ENCODE results near the gene C11orf97.

GRCh38 chr11:94533696-94534630 lies 21.7 kb downstream of the C11orf97 start:
- TF ChIP-seq EZH2 (IDR thresholded peaks at IDR 0.05) (no peak), CTCF (IDR thresholded peaks at IDR 0.05 in 2 of 3, conservative IDR thresholded peaks at IDR 0.05 in 1 of 3; ENCODE audit: borderline replicate concordance in 1 of 3, insufficient read depth in 1 of 3, low read depth in 2 of 3, low read length in 2 of 3) (no peak), CEBPB (IDR thresholded peaks at IDR 0.05; ENCODE audit: low read depth) (no peak), POLR2A (IDR thresholded peaks at IDR 0.05; ENCODE audit: borderline replicate concordance, extremely low read depth, insufficient read depth, insufficient read length) (no peak), YY1 (IDR thresholded peaks at IDR 0.05; ENCODE audit: extremely low read depth, insufficient replicate concordance, low read depth, low read length) (no peak), POLR2AphosphoS5 (IDR thresholded peaks at IDR 0.05; ENCODE audit: low read depth, low read length) (no peak), REST (IDR thresholded peaks at IDR 0.05; ENCODE audit: low read depth) (no peak), RAD21 (IDR thresholded peaks at IDR 0.05; ENCODE audit: low read depth) (no peak), FOSL1 (IDR thresholded peaks at IDR 0.05; ENCODE audit: low read depth) (no peak)

Measured in HCT116 (cell line).